ENCODE data around the gene RGS11. TPM values are rescaled to one million over a fixed set of nuclear protein-coding genes. Genes with fewer than 3 reads are reported as not detected.
A peak's percentile ranks its signal among the peaks of the same experiment; 100 is the strongest.

Gene RGS11
- total RNA-seq = 1 to 10 TPM; 2.9 to 4.0 TPM

DNA sequence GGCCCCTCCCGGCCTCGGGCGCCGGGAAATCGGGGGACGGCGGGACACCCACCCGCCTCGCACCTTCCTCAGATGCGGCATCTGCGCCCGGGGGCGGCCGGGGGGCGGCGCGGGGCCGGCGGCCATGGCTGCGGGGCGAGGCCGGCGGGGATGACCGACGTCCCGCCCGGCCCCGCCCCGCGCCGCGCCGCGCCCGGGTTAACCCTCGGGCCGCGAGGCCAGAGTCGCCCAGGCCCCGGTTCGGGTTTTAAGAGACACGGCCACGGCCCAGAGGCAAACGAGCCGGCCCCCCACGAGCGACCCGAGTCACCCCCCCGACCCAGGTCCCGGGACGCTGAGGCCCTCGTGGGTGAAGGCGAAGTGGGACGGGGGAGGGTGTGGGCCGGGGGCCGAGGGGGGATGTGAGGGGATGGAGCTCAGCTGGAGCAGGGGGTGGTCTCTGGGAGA, at the start of gene RGS11:
Gene RGS11 (minus strand): TSS at position 159 of the 447 bp plus-strand sequence. CDS start 33 bp downstream, at position 126.
- Histone ChIP-seq H3K27ac (no peak within 1 kb of the TSS), H3K9me3 (no peaks in the 10 kb centered on the region), H3K4me3 (peak within 1 kb of the TSS; percentile 22), H3K9ac (ENCODE audit: low read depth in 2 of 2, low read length in 2 of 2) (peak within 1 kb of the TSS in 1 of 2 donors; percentile 26), H3K4me1 (no peaks in the 10 kb centered on the region), H3K36me3 (no peaks in the 10 kb centered on the region), H3K27me3 (peaks cover 21% of the 10 kb centered on the region)
- TF ChIP-seq, protein P1, sequence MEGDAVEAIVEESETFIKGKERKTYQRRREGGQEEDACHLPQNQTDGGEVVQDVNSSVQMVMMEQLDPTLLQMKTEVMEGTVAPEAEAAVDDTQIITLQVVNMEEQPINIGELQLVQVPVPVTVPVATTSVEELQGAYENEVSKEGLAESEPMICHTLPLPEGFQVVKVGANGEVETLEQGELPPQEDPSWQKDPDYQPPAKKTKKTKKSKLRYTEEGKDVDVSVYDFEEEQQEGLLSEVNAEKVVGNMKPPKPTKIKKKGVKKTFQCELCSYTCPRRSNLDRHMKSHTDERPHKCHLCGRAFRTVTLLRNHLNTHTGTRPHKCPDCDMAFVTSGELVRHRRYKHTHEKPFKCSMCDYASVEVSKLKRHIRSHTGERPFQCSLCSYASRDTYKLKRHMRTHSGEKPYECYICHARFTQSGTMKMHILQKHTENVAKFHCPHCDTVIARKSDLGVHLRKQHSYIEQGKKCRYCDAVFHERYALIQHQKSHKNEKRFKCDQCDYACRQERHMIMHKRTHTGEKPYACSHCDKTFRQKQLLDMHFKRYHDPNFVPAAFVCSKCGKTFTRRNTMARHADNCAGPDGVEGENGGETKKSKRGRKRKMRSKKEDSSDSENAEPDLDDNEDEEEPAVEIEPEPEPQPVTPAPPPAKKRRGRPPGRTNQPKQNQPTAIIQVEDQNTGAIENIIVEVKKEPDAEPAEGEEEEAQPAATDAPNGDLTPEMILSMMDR (IDR thresholded peaks at IDR 0.05) = no peak
- DNase-seq = no peak
- intact Hi-C loops (cut with DNase I) = no loop called here

DNA sequence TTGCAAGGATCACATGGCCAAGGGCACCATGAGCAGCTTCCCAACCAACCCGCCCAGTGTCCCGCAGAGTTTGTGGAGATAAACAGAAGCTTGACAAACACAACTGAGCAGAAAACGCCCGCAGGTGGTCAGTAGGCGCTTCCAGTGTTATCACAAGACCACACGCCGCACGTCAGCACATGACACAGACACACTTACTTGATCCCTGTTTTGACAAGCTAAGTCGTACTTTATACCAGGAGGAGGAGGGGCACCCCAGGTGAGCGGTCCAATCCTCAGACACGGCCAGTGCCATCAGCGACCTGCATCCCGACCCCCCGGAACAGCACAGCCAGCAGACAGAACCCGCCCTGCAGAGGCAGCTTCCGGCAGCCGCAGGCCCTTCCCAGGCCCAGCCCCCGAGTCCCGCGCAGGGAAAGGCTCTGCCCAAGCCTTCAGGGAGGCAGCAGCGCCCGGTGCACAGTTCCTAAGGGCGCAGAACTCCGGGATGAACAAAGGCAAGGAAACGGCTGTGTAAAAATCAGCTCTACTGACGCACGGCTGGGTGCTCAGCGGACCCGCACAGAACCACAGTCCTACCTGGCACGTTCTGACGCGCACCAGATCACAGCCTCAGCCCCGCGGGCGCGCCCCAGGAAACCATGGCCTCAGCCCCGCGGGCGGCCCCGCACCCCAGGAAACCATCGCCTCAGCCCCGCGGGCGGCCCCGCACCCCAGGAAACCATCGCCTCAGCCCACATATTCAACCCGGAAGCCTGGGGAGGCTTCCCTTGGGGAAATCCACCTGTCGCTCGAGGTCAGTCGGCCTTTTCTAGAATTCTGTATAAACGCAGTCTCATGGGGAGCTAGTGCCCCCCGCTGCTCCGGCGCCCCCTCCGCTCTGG, 48.9 kb upstream of the RGS11 start:
- Histone ChIP-seq H3K4me1 (peaks cover 28% of the 10 kb centered on the region), H3K27ac (peak overlapping the region; percentile 88), H3K9me3 (no peaks in the 10 kb centered on the region), H3K36me3 (no peaks in the 10 kb centered on the region), H3K9ac (ENCODE audit: low read depth in 2 of 2, low read length in 2 of 2) (peak overlapping the region; percentile 30 to 70), H3K4me3 (peak overlapping the region; percentile 18), H3K27me3 (no peaks in the 10 kb centered on the region)
- DNase-seq = peak; percentile 40
- intact Hi-C loops (cut with DNase I) = no loop called here
- TF ChIP-seq, protein P1 (IDR thresholded peaks at IDR 0.05) = no peak

DNA sequence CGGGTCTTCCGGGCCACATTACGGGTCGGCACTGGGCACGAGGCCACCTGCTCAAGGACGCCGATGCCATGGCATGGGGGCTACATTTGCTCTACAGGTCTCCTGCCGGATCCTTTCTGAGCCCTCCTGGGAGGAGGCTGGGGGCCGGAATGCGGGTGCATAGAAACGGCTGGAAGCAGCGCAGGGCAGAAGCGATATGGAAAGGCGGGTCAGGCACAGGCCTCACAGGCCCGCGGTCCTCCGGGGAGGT, 48.4 kb upstream of the RGS11 start:
- intact Hi-C loops (cut with DNase I) = no loop called here
- Histone ChIP-seq H3K9me3 (no peaks in the 10 kb centered on the region), H3K27ac (peak overlapping the region; percentile 88), H3K27me3 (no peaks in the 10 kb centered on the region), H3K36me3 (no peaks in the 10 kb centered on the region), H3K4me1 (peaks cover 28% of the 10 kb centered on the region), H3K9ac (ENCODE audit: low read depth in 2 of 2, low read length in 2 of 2) (no peak overlapping the region), H3K4me3 (no peak overlapping the region)
- TF ChIP-seq, protein P1 (IDR thresholded peaks at IDR 0.05) = no peak
- DNase-seq = no peak

DNA sequence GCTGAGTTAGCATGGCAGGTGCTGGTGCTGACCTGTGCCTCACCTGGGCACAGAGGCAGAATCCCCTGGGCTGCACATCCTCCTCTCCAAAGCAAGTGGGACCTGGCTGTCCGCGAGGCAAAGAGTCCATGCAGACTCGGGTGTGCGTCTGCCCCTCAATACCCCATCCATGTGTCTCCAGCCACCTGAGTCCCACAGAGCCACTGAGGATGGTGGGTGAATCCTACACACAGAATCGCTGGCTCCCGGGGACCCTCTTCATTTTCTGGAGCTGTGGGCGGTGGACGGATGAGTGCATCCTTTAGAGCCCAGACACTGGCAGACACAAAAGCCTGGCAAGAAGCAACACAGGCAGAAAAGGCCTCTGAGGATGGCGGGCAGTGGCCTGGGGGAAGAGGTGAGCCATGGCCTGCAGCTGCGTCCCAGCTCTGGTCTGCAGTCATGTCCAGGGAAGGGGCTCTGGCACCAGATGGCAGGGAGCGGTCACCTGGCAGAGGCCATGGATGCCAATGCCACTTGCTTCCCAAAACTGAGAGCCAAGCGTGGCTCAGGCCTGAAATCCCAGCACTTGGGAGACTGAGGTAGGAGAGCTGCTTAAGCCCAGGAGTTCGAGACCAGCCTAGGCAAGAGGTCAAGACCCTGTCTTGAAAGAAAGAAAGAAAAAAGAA, 46.9 kb upstream of the RGS11 start:
- no peak overlapping the region for H3K4me3 ChIP-seq
- intact Hi-C loops (cut with DNase I) = no loop called here

DNA sequence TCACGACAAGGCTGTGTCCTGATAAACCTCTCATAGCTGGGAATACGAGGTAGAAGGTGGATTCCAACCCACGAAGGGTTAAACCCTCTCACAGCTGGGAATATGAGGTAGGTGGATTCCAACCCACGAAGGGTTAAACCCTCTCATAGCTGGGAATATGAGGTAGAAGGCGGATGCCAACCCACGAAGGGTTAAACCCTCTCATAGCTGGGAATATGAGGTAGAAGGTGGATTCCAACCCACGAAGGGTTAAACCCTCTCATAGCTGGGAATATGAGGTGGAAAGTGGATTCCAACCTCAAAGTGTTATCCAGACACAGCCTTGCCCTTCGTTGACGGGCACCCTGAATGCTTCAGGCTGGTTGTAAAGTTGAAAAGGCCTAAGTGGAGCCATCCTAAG, 45.8 kb upstream of the RGS11 start:
- no peak for DNase-seq
- intact Hi-C loops (cut with DNase I) = no loop called here
- no peaks in the 10 kb centered on the region for H3K27me3 ChIP-seq
- peaks cover 8% of the 10 kb centered on the region for H3K4me1 ChIP-seq
- H3K36me3 ChIP-seq = no peaks in the 10 kb centered on the region
- TF ChIP-seq, protein P1 (IDR thresholded peaks at IDR 0.05) = no peak
- H3K27ac ChIP-seq = no peak overlapping the region
- H3K9me3 ChIP-seq = no peaks in the 10 kb centered on the region
- H3K9ac ChIP-seq (ENCODE audit: low read depth in 2 of 2, low read length in 2 of 2) = no peak overlapping the region
- no peak overlapping the region for H3K4me3 ChIP-seq

More for the DNA sequence above, 46.9 kb upstream of the RGS11 start:
- Histone ChIP-seq H3K9ac (ENCODE audit: low read depth in 2 of 2, low read length in 2 of 2) (no peak overlapping the region), H3K4me1 (peaks cover 15% of the 10 kb centered on the region), H3K27me3 (no peaks in the 10 kb centered on the region), H3K27ac (no peak overlapping the region), H3K36me3 (no peaks in the 10 kb centered on the region), H3K9me3 (no peaks in the 10 kb centered on the region)
- TF ChIP-seq, protein P1 (IDR thresholded peaks at IDR 0.05) = no peak
- DNase-seq = no peak
